ENCODE results near the gene ZYG11B.
"Not testable (repeated sequence)": the region's sequence is repeated elsewhere in the genome, so short reads cannot be mapped to it uniquely, and the experiment has no call there.

Gene ZYG11B

GRCh38 chr1:52759908-52760307, 33.7 kb downstream of the ZYG11B start:
- DNase-seq, result no peak

- no peak for DNase-seq
Measured at GRCh38 chr1:52767596-52768280, 41.5 kb downstream of the ZYG11B start.

GRCh38 chr1:52769346-52770033, 43.2 kb downstream of the ZYG11B start:
- DNase-seq, result no peak

- no peak for DNase-seq
Measured at GRCh38 chr1:52771384-52771783, 45.1 kb downstream of the ZYG11B start.

- no peak for DNase-seq
Measured at GRCh38 chr1:52786148-52786547, 59.9 kb downstream of the ZYG11B start.

- not testable (repeated sequence) for DNase-seq
Measured at GRCh38 chr1:52790429-52790828, 64.2 kb downstream of the ZYG11B start.

GRCh38 chr1:52792036-52792435, 65.8 kb downstream of the ZYG11B start:
- no peak for DNase-seq

- not testable (repeated sequence) for DNase-seq
Measured at GRCh38 chr1:52793717-52794116, 67.5 kb downstream of the ZYG11B start.

GRCh38 chr1:52795464-52795863, 69.2 kb downstream of the ZYG11B start:
- DNase-seq, result no peak

- DNase-seq, result no peak
Measured at GRCh38 chr1:52798331-52798730, 72.1 kb downstream of the ZYG11B start.

- no peak for DNase-seq
Measured at GRCh38 chr1:52801011-52801410, 74.8 kb downstream of the ZYG11B start.

GRCh38 chr1:52804083-52804482, 77.8 kb downstream of the ZYG11B start:
- DNase-seq, result not testable (repeated sequence)

- no peak for DNase-seq
Measured at GRCh38 chr1:52814465-52814864, 88.2 kb downstream of the ZYG11B start.

- not testable (repeated sequence) for DNase-seq
Measured at GRCh38 chr1:52820830-52821229, 94.6 kb downstream of the ZYG11B start.

- no peak for DNase-seq
Measured at GRCh38 chr1:52825868-52826267, 99.6 kb downstream of the ZYG11B start.

- DNase-seq, result no peak
Measured at GRCh38 chr1:52834798-52835197, 108.5 kb downstream of the ZYG11B start.

GRCh38 chr1:52836035-52836434, 109.8 kb downstream of the ZYG11B start:
- no peak for DNase-seq

GRCh38 chr1:52839175-52839574, 112.9 kb downstream of the ZYG11B start:
- not testable (repeated sequence) for DNase-seq

- DNase-seq, result peak; percentile 71
Measured at GRCh38 chr1:52842643-52843310, 116.5 kb downstream of the ZYG11B start, which contains the start of gene ZYG11A. TSS of gene ZYG11A (plus strand) at chr1:52842760. CDS start at chr1:52842884, 124 bp downstream.

- not testable (repeated sequence) for DNase-seq
Measured at GRCh38 chr1:52845119-52845518, 118.9 kb downstream of the ZYG11B start.

- no peak for DNase-seq
Measured at GRCh38 chr1:52848423-52848822, 122.2 kb downstream of the ZYG11B start.

GRCh38 chr1:52850951-52851350, 124.7 kb downstream of the ZYG11B start:
- no peak for DNase-seq

GRCh38 chr1:52852854-52853253, 126.6 kb downstream of the ZYG11B start:
- no peak for DNase-seq

GRCh38 chr1:52855584-52855983, 129.3 kb downstream of the ZYG11B start:
- no peak for DNase-seq

Measured in CD4-positive, alpha-beta T cell treated with Interleukin-12 subunit alpha and Interleukin-12 subunit beta, for 1 hour (primary cell).